Neural crest cell (in vitro differentiated cells): Measurements from ENCODE around the gene RAB5A. TPM values are rescaled to one million over a fixed set of nuclear protein-coding genes. Genes with fewer than 3 reads are reported as not detected.
"Not testable (repeated sequence)": the region's sequence is repeated elsewhere in the genome, so short reads cannot be mapped to it uniquely, and the experiment has no call there.

Source experiments
- DNase-seq: peaks from one replicate; pipeline ENCODE4 v3.0.0; 2021; ENCODE audit warnings: low read depth, mixed read lengths, low spot score
- H3K27ac Mint-ChIP-seq: one replicate; pipeline ENCODE4 v1.8.0; 2021; ENCODE audit warnings: mild to moderate bottlenecking, mixed read lengths; ENCODE audit not compliant: unreplicated experiment
- H3K27me3 Mint-ChIP-seq: 2 replicates; pipeline ENCODE4 v1.8.0; 2021; ENCODE audit warnings: low read depth, mild to moderate bottlenecking, mixed read lengths
- H3K36me3 Mint-ChIP-seq: 2 replicates; pipeline ENCODE4 v1.8.0; 2021; ENCODE audit warnings: low read depth, mild to moderate bottlenecking, mixed read lengths
- H3K4me1 Mint-ChIP-seq: 2 replicates; pipeline ENCODE4 v1.8.0; 2021; ENCODE audit warnings: mixed read lengths
- H3K4me3 Mint-ChIP-seq: one replicate; pipeline ENCODE4 v1.8.0; 2021; ENCODE audit warnings: mild to moderate bottlenecking, mixed read lengths
- H3K9me3 Mint-ChIP-seq: 2 replicates; pipeline ENCODE4 v1.8.0; 2021; ENCODE audit warnings: mixed read lengths
- CTCF ChIP-seq: fragments of 200-600 bp; sonication (generic); conservative IDR thresholded peaks from 2 replicates; pipeline ENCODE4 v1.5.0; 2021; ENCODE audit warnings: antibody characterized with exemption, mild to moderate bottlenecking
- long read RNA-seq: library from polyadenylated mRNA; unstranded; transcript quantifications from one replicate; pipeline ENCODE4 v2.0.0, GENCODE V29; 2020
- total RNA-seq: library from RNA; stranded (reverse); gene quantifications from 2 replicates; pipeline ENCODE4 v1.2.1, GENCODE V29; 2021

RAB5A gene
- total RNA-seq, result 39.4 and 43.8 TPM in 2 replicates
- long read RNA-seq, transcript RAB5A-201 (6 exons, 2,536 nt), result major isoform, 71 of 84 reads
- long read RNA-seq, partial matches to known transcripts, result 0 of 84 reads
- long read RNA-seq, other reads (novel, unspliced or antisense), result 10 of 84 reads

- TF ChIP-seq CTCF, result no peak
- DNase-seq, result peak; percentile 91
- H3K27me3 Mint-ChIP-seq, result peaks cover 3% of the 10 kb centered on the region
- H3K27ac Mint-ChIP-seq, result peak within 1 kb of the TSS; percentile 100
- no peaks in the 10 kb centered on the region for H3K36me3 Mint-ChIP-seq
- peaks cover 38% of the 10 kb centered on the region for H3K4me1 Mint-ChIP-seq
- H3K4me3 Mint-ChIP-seq, result peak within 1 kb of the TSS; percentile 99
- peaks cover 4% of the 10 kb centered on the region for H3K9me3 Mint-ChIP-seq
These were observed at the start of gene RAB5A for GRCh38 chr3:19946832-19947548. Gene RAB5A (plus strand): TSS chr3:19947097. CDS start chr3:19950899, 3,802 bp downstream.

DNA sequence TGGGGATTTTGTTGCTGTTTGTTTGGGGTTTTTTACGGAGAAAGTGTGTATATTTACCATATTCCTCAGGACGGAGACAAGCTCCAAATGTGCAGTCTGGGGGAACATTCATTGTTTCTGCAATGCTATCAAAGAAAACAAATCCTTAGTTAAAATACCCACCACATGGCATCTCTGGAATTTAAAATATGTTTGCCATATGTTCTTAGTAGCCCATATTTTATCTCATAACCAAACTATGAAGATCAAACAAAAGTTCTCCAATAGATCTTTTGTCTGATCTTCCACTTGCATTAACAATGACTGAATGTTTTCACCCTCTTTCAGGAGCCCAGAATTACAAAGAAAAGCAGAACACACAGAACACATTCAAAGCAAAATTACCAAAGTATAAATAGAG, 48.2 kb upstream of the RAB5A start:
- no peaks in the 10 kb centered on the region for H3K9me3 Mint-ChIP-seq
- H3K36me3 Mint-ChIP-seq, result no peaks in the 10 kb centered on the region
- H3K27ac Mint-ChIP-seq, result peak overlapping the region; percentile 9

GRCh38 chr3:19899264-19899663, 47.6 kb upstream of the RAB5A start:
- Mint-ChIP-seq H3K27me3 (no peaks in the 10 kb centered on the region), H3K4me1 (peaks cover 14% of the 10 kb centered on the region), H3K36me3 (no peaks in the 10 kb centered on the region), H3K9me3 (no peaks in the 10 kb centered on the region), H3K27ac (no peak overlapping the region), H3K4me3 (no peak overlapping the region)
- no peak for TF ChIP-seq CTCF
- DNase-seq, result no peak

More for the DNA sequence above, 48.2 kb upstream of the RAB5A start:
- Mint-ChIP-seq H3K4me1 (peaks cover 14% of the 10 kb centered on the region), H3K27me3 (no peaks in the 10 kb centered on the region), H3K4me3 (no peak overlapping the region)
- no peak for TF ChIP-seq CTCF
- no peak for DNase-seq

- H3K27ac Mint-ChIP-seq, H3K36me3 Mint-ChIP-seq, DNase-seq, H3K27me3 Mint-ChIP-seq, H3K9me3 Mint-ChIP-seq, H3K4me3 Mint-ChIP-seq: not testable (repeated sequence)
- peaks cover 14% of the 10 kb centered on the region for H3K4me1 Mint-ChIP-seq
These were observed 47.1 kb upstream of the RAB5A start for GRCh38 chr3:19899833-19900232.

DNA sequence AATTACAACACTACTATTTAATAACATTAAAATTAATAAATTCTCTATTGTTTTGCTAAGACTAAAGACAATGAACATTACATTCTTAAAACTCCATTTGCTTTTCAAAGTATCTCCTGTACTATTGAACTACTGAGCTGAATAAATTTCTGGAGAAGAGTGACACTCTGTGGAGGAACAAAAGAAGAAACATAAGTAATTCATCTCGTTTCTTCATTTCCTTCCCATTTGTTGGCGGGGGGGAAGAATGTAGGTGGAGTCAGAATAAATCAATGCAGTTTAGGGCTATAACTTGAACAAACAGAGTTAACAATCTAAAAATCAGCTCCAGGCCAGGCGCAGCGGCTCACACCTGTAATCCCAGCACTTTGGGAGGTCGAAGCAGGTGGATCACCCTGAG, 45.6 kb upstream of the RAB5A start:
- H3K4me1 Mint-ChIP-seq, result peaks cover 14% of the 10 kb centered on the region
- no peak overlapping the region for H3K4me3 Mint-ChIP-seq
- no peak for DNase-seq
- H3K27me3 Mint-ChIP-seq, result no peaks in the 10 kb centered on the region
- H3K36me3 Mint-ChIP-seq, result no peaks in the 10 kb centered on the region
- no peak overlapping the region for H3K27ac Mint-ChIP-seq
- no peak for TF ChIP-seq CTCF
- H3K9me3 Mint-ChIP-seq, result no peaks in the 10 kb centered on the region

GRCh38 chr3:19901918-19902317, 45.0 kb upstream of the RAB5A start:
- H3K4me1 Mint-ChIP-seq, result peaks cover 14% of the 10 kb centered on the region
- H3K27ac Mint-ChIP-seq, result no peak overlapping the region
- DNase-seq, result no peak
- H3K4me3 Mint-ChIP-seq, result no peak overlapping the region
- no peaks in the 10 kb centered on the region for H3K36me3 Mint-ChIP-seq
- H3K9me3 Mint-ChIP-seq, result no peaks in the 10 kb centered on the region
- no peak for TF ChIP-seq CTCF
- H3K27me3 Mint-ChIP-seq, result no peaks in the 10 kb centered on the region
